AG10803 (cell line): ENCODE data around the gene ADORA3.

Source experiments
- DNase-seq: peaks from one replicate; pipeline ENCODE4 v3.0.0; 2010; ENCODE audit warnings: low read depth
- H3K4me3 ChIP-seq: 2 replicates; pipeline ENCODE4 v1.5.1; 2011; ENCODE audit warnings: mild to moderate bottlenecking, low read length, control low read depth
- TF ChIP-seq, protein P1 (sequence below): conservative IDR thresholded peaks from 2 replicates; pipeline ENCODE4 v1.5.1; 2011; ENCODE audit warnings: mild to moderate bottlenecking, low read length, control low read depth, inconsistent platforms

Gene ADORA3

DNA sequence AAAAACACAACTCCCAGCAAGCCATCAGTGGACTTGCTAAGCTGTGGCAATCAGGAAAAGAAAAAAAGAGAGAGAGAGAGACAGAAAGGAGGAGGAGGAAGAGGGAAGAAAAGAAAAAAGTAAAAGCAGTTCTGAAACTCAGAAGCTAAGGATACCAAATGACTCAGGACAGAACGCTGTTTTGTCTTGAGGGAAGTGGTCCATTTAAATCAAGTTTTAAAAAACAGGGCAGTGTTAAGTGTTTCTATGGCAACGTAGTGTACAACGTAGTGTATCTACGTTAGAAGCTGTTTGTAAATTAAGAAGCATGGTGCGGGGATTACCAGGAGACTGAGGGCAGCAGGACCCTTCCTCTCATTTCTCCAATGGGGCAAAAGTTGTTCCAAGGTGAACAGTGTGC is 5.8 kb downstream of the ADORA3 start:
- no peak for DNase-seq
- TF ChIP-seq, protein P1, sequence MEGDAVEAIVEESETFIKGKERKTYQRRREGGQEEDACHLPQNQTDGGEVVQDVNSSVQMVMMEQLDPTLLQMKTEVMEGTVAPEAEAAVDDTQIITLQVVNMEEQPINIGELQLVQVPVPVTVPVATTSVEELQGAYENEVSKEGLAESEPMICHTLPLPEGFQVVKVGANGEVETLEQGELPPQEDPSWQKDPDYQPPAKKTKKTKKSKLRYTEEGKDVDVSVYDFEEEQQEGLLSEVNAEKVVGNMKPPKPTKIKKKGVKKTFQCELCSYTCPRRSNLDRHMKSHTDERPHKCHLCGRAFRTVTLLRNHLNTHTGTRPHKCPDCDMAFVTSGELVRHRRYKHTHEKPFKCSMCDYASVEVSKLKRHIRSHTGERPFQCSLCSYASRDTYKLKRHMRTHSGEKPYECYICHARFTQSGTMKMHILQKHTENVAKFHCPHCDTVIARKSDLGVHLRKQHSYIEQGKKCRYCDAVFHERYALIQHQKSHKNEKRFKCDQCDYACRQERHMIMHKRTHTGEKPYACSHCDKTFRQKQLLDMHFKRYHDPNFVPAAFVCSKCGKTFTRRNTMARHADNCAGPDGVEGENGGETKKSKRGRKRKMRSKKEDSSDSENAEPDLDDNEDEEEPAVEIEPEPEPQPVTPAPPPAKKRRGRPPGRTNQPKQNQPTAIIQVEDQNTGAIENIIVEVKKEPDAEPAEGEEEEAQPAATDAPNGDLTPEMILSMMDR: no peak
- H3K4me3 ChIP-seq: no peak overlapping the region

DNA sequence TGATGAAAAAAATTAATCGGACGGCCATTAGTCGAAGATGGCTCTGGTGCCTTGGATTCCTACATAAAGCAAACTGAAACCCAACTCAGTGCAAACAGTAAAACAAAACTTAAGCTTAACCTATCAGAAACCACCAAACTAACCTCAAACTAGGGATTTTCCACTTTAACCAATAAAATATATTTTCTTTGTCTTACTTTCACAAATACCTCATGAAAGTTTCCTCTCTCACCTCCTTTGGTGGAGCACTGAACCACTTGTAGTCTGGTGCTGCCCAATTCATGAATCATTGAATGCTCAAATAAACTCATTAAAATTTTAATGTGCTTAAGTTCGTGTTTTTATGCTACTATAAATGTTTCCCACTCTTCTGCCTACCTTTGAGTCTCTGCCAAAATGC is 7.0 kb downstream of the ADORA3 start:
- TF ChIP-seq, protein P1: no peak
- no peak overlapping the region for H3K4me3 ChIP-seq
- no peak for DNase-seq

DNA sequence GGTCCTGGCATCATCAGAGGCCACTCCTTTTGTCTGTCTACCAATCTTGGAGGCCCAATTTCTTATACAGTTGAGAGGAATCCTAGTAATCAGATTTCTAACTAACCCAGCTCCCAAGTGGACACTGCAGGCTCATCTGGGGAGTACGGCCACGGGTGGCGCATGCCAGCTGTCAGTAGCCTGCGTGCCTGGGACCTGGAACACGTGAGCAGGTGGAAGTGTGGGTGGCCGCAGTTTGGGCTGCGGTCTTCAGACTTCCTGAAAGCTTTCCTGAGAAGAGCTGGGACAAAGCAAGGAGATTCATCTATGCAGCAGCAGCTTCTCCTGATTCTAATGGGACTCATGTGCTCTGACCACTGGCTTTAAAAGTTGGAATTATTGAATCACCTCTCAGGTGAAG is 12.4 kb downstream of the ADORA3 start:
- TF ChIP-seq, protein P1: no peak
- DNase-seq: no peak

GRCh38 chr1:111490220-111490619 is 13.2 kb downstream of the ADORA3 start:
- TF ChIP-seq, protein P1: no peak
- no peak for DNase-seq
- H3K4me3 ChIP-seq: no peak overlapping the region

More for the DNA sequence above, 12.4 kb downstream of the ADORA3 start:
- H3K4me3 ChIP-seq: no peak overlapping the region

DNA sequence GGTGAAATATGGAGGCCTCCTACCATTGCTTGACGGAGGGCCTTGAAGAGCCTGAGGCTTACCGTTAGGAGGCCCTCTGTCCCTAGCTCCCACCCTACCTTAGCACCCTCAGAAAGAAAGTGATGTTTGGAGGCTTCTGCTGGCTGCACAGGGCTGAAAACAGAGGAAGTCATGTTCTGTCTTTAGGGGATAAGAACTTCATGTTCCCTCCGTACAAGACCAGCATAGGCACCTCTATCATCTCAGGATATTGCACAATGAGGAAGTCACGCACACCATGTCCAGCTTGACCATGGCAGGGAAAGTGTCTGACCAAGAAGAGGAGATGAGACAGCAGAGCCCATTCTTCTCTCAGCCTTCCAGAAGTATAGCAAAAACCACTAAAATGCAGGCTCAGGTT is 13.8 kb downstream of the ADORA3 start:
- no peak for DNase-seq
- TF ChIP-seq, protein P1: no peak
- H3K4me3 ChIP-seq: no peak overlapping the region

- TF ChIP-seq, protein P1: no peak
- DNase-seq: no peak
- no peak overlapping the region for H3K4me3 ChIP-seq
Measured at GRCh38 chr1:111488669-111489068, 14.8 kb downstream of the ADORA3 start.

- no peak overlapping the region for H3K4me3 ChIP-seq
- TF ChIP-seq, protein P1: no peak
- DNase-seq: no peak
Measured at GRCh38 chr1:111487133-111487532, 16.3 kb downstream of the ADORA3 start.
